NCI-H510A (cell line): ENCODE data around the gene ATP5PD.

Experiments used
- DNase-seq: peaks from one replicate; lab custom pipeline; 2025; lab: John Stamatoyannopoulos, UW

ATP5PD gene

GRCh38 chr17:75046407-75047289, at the start of gene ATP5PD, which contains the start of gene KCTD2:
Gene ATP5PD, minus strand, starts transcription at chr17:75046969. Its CDS starts 4,319 bp downstream, at chr17:75042650.
Gene KCTD2, plus strand, starts transcription at chr17:75047225. Its CDS starts 26 bp downstream, at chr17:75047251.
- DNase-seq, result peak; percentile 94

DNA sequence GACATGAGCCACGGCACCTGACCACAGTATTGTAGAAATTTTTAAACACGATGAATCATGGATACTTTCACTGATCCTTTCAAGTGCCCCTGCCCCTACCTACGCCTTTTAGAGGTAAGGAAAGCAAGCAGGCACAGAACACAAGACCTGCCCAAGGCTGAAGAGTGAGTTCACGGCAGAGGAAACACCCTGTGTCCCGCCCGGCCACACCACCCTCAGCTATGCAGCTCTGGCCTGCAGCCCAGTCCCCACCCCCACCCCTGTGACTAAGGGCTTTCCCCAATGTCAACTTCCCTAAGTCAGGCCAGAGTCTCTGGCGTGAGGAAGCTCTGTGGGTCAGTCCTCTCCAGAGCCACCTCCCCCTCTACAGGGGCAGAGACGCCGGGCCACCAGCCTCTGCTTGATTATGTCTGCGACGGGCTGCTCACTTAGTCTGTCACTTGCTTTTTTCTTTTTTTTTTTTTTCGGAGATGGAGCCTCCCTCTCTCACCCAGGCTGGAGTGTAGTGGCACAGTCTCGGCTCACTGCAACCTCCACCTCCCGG, 49.4 kb upstream of the ATP5PD start:
- no peak for DNase-seq

DNA sequence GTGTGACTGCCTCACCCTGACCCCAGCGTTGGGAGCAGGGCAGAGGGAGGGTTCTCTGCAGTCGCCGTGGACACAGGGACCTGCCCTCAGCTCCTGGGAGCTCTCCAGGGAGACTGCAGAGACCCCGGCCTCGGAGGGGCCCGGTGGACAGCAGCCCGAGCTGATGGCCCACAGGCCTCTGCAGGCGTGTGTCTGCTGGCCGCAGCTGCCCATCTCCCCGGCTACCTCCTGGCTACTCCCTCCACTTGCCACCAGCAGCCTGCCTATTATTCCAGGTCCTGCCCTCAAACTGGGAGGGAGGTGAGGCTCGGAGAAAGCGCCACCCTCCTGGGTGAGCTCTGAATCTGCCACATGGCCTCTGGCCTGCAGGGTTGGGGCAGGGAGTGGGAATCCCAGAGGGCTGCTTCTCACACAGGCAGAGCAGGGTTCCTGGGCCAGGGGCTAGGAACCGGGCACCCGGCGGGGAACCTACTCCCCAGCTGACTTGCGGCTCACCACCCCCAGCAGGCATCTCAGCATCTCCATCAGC, 48.2 kb upstream of the ATP5PD start:
- DNase-seq, result no peak

- no peak for DNase-seq
Measured at GRCh38 chr17:75093548-75094158, 46.9 kb upstream of the ATP5PD start.

DNA sequence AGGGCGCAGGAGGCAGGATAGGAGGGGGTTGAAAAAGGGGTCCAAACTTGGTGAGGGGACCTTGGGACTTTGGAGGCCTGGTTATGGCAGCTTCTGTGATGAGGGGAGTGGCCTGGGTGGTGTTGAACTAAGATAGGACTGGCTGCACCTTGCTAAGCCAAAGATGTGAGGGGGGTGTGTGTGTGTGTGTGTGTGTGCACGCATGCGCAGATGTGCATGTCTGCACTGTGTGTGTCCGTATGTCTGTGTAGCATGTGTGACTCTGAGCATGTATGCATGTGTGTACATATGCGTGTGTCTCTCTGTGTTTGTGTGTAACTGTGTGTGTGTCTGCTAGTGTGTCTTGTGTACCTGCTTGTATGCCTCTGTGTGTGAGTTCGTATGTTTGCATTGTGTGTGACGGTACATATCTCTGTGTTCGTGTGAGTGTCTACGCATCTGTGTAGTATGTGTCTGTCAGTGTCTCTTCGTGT, 45.1 kb upstream of the ATP5PD start:
- no peak for DNase-seq

DNA sequence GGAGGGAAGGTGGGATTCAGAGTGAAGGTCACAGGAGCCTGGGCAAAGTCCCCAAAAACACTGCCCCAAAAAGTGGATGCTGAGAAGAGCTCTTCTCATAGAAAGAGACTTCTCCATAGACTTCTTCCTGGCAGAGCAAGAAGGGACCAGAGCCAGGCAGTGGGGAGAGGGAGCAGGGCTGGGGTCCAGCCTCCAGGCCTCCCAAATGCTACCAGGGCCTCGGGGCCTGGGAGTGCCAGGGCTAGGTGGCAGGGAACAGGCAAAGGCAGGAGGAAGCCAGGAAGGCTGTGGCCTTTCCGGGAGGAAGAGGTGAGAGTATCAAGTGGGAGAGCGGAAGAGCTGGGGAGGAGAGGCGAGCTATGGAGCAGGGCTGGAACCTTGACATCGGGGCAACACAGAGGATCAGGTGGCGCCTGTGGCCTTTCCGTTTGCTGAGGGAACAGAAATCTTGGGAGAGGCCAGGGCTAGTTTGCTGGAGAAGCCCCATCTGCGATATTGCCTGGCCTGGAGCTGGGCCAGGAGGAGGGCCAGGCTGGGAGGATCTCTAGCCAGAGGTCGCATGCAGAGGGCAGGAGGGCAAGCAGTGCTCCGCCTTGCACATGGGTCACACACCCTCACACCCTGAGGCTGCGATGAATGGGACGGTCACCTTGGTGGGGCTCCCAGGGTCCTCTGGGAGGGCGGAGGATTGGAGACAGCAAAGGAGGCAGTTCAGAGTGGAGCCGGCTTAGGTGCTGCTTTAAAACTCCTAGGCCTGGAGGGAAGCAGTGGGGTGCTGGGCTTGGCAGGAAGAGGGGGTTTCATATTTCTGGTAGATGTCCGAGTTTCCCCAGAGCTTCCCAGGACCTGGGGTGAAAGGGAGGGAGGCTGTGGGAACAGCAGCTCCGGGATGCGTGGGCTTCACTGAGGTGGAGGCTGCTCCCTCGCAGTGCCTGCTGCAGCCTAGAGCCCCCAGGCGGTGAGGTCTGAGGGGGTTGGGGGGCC, 44.4 kb upstream of the ATP5PD start:
- DNase-seq, result no peak

DNA sequence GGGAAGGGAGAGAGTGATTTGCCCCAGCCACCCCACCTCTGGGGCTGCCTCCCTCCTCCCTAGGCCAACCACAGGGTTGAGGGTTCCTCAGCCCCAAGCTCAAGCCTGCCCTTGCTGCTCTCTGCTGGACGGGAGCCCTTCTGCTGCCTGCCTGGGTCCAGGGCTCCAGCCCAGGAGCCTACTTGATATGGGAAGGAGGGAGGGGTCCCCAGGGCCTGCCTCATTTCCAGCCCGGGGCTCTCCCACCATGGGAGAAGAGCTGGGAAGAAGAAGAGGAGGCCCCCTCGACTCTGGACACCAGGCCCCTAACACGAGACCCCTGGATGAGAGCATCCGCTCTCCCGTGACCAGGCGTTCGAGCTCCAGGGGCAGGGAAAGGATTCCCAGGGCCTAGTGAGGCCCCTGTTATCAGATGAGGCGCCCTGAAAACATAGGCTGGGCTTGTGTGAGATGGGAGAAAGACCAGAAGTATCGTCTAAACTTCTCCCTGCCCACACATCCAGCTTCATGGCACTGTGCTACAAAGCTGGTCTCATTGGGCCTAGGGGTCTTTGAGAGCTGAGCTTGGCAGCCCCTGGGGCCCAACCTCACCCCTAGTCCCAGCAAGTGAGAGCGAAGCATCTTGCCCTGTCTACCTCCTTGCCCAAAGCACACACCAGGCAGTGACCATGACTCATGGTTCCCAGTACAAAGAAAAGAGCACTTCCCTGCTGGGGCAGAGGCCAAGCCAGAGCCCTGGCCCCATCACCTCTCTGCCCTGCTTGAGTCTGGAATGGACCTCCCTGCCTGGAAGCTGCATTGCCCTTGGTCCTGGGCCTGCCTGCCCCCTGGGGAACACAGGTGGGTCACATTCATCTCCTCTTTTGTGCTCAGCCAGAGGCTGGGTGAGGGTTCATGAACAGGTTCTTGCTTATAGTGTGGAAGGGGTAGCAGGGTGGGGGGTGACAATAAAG, 42.0 kb upstream of the ATP5PD start:
- DNase-seq, result no peak

GRCh38 chr17:75087558-75088453, 41.0 kb upstream of the ATP5PD start, which contains the start of gene SLC16A5:
Gene SLC16A5, plus strand, starts transcription at chr17:75087954. Its CDS starts 5,683 bp downstream, at chr17:75093637.
- DNase-seq, result peak; percentile 60

DNA sequence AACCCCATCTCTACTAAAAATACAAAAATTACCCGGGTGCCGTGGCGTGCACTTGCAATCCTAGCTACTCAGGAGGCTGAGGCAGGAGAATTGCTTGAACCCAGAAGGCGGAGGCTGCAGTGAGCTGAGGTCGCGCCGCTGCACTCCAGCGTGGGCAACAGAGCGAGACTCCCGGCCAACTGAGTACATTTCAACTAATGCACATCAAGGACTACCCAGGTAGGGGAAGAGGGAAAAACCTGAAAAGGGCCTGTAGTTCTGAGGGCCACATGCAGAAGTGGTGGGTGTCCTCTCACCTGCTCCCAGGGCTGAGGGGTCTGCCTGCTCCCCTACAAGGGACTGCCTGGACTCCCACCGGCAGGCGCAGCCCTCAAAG, 40.4 kb upstream of the ATP5PD start:
- DNase-seq, result no peak

GRCh38 chr17:75086496-75087181, 39.9 kb upstream of the ATP5PD start:
- no peak for DNase-seq

DNA sequence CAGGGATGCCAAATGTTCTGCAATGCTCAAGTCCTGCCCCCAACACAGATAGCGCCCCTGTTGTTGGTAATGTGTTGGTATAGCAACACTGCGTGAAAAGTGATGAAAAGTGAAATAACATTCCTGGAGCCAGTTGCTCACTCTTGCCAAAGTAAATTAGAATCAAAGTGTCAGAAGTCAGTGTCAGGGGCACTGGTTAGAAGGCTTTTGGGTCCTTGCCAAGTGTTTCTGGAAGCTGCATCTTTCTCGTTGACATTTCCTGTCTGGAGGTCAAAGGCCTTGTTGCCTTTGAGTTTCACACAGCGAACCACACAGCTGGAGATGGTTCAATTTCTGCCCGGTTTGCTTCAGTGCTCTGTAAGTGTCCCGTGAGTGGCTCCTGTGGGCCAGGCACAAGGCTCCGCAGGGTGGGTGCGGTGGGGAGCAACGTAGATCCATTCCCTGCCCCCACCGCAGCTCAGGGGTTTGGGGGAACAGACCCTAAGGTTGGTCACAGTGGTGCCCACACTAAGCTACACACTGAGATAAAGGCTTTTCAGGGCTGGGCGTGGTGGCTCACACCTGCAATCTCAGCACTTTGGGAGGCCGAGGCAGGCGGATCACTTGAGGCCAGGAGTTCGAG, 37.4 kb upstream of the ATP5PD start:
- DNase-seq, result no peak

DNA sequence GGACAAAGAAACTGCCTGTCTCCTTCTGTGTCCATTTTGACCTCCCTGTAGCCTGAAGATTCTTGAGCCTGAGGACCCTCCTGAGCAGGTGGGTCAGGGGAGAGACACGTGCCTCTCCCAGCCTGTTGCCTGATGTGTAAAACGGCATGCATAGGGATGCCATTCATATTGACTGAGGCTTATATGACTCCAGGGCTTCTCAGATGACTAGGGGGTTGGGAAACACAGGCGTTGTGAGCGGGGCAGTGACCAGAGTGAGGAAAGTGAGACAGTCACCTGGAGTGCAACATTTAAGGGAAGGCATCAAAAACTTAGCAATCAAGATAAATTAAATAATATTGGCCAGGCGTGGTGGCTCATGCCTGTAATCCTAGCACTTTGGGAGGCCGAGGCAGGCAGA, 35.9 kb upstream of the ATP5PD start:
- DNase-seq, result no peak

DNA sequence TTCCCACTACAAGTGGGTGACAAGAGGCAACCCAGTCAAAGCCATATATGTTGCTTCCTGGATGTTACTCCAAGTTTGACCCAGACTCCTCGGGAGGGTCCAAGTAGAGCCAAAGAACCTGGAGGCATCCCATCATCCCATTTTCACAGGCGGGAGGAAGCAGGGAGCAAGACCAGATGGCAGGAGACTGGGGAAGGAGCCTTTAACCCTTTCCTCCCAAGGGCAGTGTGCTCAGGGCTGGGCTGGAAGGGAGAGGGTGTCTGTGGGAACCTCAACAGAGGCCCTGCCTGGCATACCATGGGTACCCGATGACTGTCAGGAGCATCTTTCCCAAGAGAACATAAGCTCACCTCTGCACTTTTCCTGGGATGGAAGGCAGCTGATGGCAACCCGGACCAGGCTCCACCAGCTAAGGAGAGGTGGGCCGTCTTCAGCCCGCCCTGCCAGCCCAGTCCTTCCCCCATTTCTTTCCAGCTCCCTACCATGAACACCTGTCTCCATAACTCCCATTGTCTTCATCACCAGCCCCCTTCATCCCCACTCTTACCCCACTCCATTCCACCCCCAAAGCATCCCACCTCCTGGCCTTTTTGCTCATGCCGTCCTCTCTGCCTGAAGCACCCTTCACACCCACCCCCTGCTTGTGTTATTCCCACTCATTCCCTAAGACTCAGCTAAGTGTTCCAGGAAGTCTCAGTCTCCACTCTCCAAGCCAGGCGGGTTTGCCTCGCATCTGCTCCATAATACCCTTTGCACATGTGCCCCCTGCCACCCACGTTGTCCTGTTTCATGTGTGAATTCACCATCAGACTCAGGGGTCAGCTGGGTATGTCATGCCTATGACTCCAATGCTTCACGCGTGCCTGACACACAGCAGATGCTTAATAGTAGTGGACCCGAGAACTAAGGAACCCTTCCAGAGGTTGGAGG, 35.1 kb upstream of the ATP5PD start:
- DNase-seq, result no peak

DNA sequence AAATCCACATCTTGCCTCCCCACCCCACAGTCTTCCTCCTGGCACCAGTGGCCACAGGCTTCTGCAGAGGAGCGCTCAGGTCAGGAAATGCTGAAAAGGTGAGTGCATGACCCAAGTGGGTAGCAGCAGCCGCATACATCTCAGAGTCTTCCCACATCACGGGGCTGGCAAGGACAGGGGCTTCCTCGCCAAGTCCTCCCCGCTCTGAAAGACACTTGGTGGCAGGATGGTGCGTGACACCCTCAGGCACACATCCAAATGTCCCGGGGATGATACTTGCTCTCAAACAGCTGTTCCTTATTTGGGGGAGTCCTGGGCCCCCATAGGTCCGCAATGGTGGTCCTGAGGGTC, 32.2 kb upstream of the ATP5PD start:
- DNase-seq, result no peak

- DNase-seq, result no peak
Measured at GRCh38 chr17:75078284-75079022, 31.7 kb upstream of the ATP5PD start.
